GM21515 (cell line): ENCODE data around the gene NTN4.
"Not testable (repeated sequence)": the region's sequence is repeated elsewhere in the genome, so short reads cannot be mapped to it uniquely, and the experiment has no call there.

Experiments used
- ATAC-seq: cut with Tn5 transposase; IDR thresholded peaks from one replicate; pipeline ENCODE4 v1.9.1; 2021; ENCODE audit not compliant: unreplicated experiment

The NTN4 gene

GRCh38 chr12:95756362-95756761, 34.2 kb downstream of the NTN4 start:
- ATAC-seq: no peak

GRCh38 chr12:95755261-95755865, 35.2 kb downstream of the NTN4 start:
- no peak for ATAC-seq

- ATAC-seq: not testable (repeated sequence)
Measured at GRCh38 chr12:95746062-95746461, 44.5 kb downstream of the NTN4 start.

- no peak for ATAC-seq
Measured at GRCh38 chr12:95742586-95742985, 48.0 kb downstream of the NTN4 start.

GRCh38 chr12:95741635-95742034, 48.9 kb downstream of the NTN4 start:
- no peak for ATAC-seq

GRCh38 chr12:95740751-95741150, 49.8 kb downstream of the NTN4 start:
- ATAC-seq: no peak

GRCh38 chr12:95739561-95740313, 50.8 kb downstream of the NTN4 start:
- no peak for ATAC-seq

GRCh38 chr12:95738024-95738611, 52.4 kb downstream of the NTN4 start:
- no peak for ATAC-seq

GRCh38 chr12:95736631-95737030, 53.9 kb downstream of the NTN4 start:
- no peak for ATAC-seq

- not testable (repeated sequence) for ATAC-seq
Measured at GRCh38 chr12:95735728-95736127, 54.8 kb downstream of the NTN4 start.

- ATAC-seq: no peak
Measured at GRCh38 chr12:95733141-95733825, 57.3 kb downstream of the NTN4 start.

- peak; percentile 68 for ATAC-seq
Measured at GRCh38 chr12:95731519-95731958, 59.0 kb downstream of the NTN4 start.

- no peak for ATAC-seq
Measured at GRCh38 chr12:95730457-95730856, 60.1 kb downstream of the NTN4 start.

- no peak for ATAC-seq
Measured at GRCh38 chr12:95726903-95727302, 63.7 kb downstream of the NTN4 start.

- no peak for ATAC-seq
Measured at GRCh38 chr12:95724767-95725166, 65.8 kb downstream of the NTN4 start.

GRCh38 chr12:95723693-95724384, 66.7 kb downstream of the NTN4 start:
- no peak for ATAC-seq

- no peak for ATAC-seq
Measured at GRCh38 chr12:95721320-95721719, 69.2 kb downstream of the NTN4 start.

GRCh38 chr12:95720146-95720545, 70.4 kb downstream of the NTN4 start:
- ATAC-seq: no peak

- no peak for ATAC-seq
Measured at GRCh38 chr12:95718772-95719171, 71.8 kb downstream of the NTN4 start.

- no peak for ATAC-seq
Measured at GRCh38 chr12:95718006-95718431, 72.5 kb downstream of the NTN4 start.

GRCh38 chr12:95717316-95717928, 73.1 kb downstream of the NTN4 start:
- ATAC-seq: no peak
